ENCODE measurements around the gene ARSD. TPM values are rescaled to one million over a fixed set of nuclear protein-coding genes. Genes with fewer than 3 reads are reported as not detected.

Gene ARSD
- total and polyA plus RNA-seq, 2 of the 13 experiments (the other 11 are each of a cell fraction or from before 2014, with no cell fraction given) = 4.8 to 6.8 TPM

GRCh38 chrX:2894885-2895292, 34.2 kb downstream of the ARSD start:
- no TSS peak for BruUV-seq (replicated peaks)
- 55% methylated on average over 2 of the region's 9 CpGs for WGBS (ENCODE audit: low lambda C conversion rate)
- H3K27me3 ChIP-seq (ENCODE audit: control insufficient read depth in 1 of 2, insufficient read depth in 2 of 2, low read length in 2 of 2) = no peaks in the 10 kb centered on the region
- no peaks in the 10 kb centered on the region for H3K79me2 ChIP-seq (ENCODE audit: insufficient read depth, low read length)
- DNase-seq (ENCODE audit: low spot score) (peak; percentile 37), FAIRE-seq (no peak), ATAC-seq (no peak)
- no peak overlapping the region for H2AFZ ChIP-seq (ENCODE audit: low read length)
- no peaks in the 10 kb centered on the region for H4K20me1 ChIP-seq (ENCODE audit: insufficient read depth, low read length)
- H3K4me1 ChIP-seq (ENCODE audit: insufficient read depth, low read length) = peaks cover 17% of the 10 kb centered on the region
- no peaks in the 10 kb centered on the region for H3K9me3 ChIP-seq (ENCODE audit: low read length)
- H3K36me3 ChIP-seq (replicated peaks in 1 of 2; ENCODE audit: control insufficient read depth in 1 of 2, insufficient read depth in 2 of 2, low read length in 2 of 2) = no peaks in the 10 kb centered on the region
- POLR2A ChIA-PET = no interaction called here
- TF ChIP-seq CEBPG (CRISPR knock-in tag; IDR thresholded peaks at IDR 0.05) (peak; percentile 35; the same call in 1 of the 2 replicates), SALL2 (CRISPR knock-in tag; IDR thresholded peaks at IDR 0.05) (no peak), ZFP41 (CRISPR knock-in tag; IDR thresholded peaks at IDR 0.05; ENCODE audit: borderline replicate concordance) (no peak), SOX6 (IDR thresholded peaks at IDR 0.05) (no peak), SOX6 (CRISPR knock-in tag; IDR thresholded peaks at IDR 0.05) (0 out of 2 replicates have a peak, but pooled peaks have one; percentile 28), ISL2 (CRISPR knock-in tag; IDR thresholded peaks at IDR 0.05) (0 out of 2 replicates have a peak, but pooled peaks have one; percentile 18), SOX13 (IDR thresholded peaks at IDR 0.05) (no peak), SOX13 (CRISPR knock-in tag; conservative IDR thresholded peaks at IDR 0.05 in 1 of 2, IDR thresholded peaks at IDR 0.05 in 1 of 2) (peak in 1 of 2 experiments; percentile 32; a peak in 1 of 4 replicates), TCF7 (IDR thresholded peaks at IDR 0.05; ENCODE audit: low read depth) (0 out of 2 replicates have a peak, but pooled peaks have one; percentile 30), CEBPB (IDR thresholded peaks at IDR 0.05; ENCODE audit: borderline replicate concordance, low read depth, low read length) (peak; percentile 52; the same call in 1 of the 2 replicates), PRDM15 (CRISPR knock-in tag; IDR thresholded peaks at IDR 0.05) (0 out of 2 replicates have a peak, but pooled peaks have one; percentile 25)
- H3K9ac ChIP-seq (ENCODE audit: insufficient read depth, low read depth, low read length) = no peak overlapping the region
- intact Hi-C loops (cut with micrococcal nuclease; ENCODE audit: unreplicated experiment) (no loop called here), in situ Hi-C loops (cut with HindIII; ENCODE audit: extremely low pct_ligation_motif_present, low pct_unique_long_range_greater_than_20kb) (no loop called here)
- CTCF ChIA-PET (ENCODE audit: low intra/inter-chr PET ratio, low total read pairs) = no interaction called here
- no peak overlapping the region for H3K4me3 ChIP-seq (replicated peaks in 1 of 3; ENCODE audit: insufficient read depth in 1 of 3, low read depth in 2 of 3, low read length in 3 of 3)
- peak overlapping the region; percentile 27; the same call in 1 of the 2 replicates for H3K4me2 ChIP-seq (ENCODE audit: low read depth, low read length)
- H3K27ac ChIP-seq (ENCODE audit: extremely low read length, insufficient read depth, low read length) = no peak overlapping the region
